Measurements from ENCODE around the gene NPBWR2. TPM values are rescaled to one million over a fixed set of nuclear protein-coding genes. Genes with fewer than 3 reads are reported as not detected.

NPBWR2 gene
- total and polyA plus RNA-seq, 2 experiments from 2014 or later = not detected

DNA sequence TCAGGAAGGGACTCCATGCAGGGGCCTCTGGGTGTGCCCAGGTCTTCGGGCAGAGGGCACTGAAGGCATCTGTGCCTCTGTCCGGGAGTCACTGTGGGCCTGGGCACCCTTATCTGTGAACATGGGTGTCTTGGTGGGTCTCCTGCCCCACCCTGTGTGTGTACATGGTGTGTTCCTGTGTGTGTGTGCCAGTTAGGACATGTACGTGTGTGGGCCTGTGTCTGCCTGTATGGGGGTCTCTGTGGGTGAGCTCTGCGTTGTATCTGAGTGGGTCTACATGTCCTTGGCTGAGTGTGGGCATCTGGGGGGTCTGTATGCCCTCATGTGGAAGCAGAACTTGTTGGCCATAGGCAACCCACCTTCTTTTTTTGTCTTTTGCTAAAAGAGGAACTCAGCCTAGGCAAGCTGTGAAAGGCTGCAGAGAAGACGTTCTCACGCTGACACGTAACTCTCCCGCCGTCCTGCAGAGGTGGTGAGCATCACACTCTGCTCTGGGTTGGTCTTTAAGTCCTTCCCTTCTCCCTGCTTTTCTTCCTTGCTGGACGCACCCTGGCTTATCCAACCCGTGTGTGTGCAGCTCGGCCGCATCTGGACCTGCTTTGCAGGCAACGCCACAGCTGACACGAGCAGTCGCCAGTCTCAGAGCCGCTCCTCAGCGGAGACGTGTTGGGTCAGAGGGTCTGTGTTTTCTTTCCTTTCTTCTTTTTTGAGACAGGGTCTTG lies 532 bp upstream of the NPBWR2 start (continued):
- no peak for TF ChIP-seq ZNF462 (CRISPR knock-in tag; IDR thresholded peaks at IDR 0.05)
- no peak for TF ChIP-seq ZNF331 (CRISPR knock-in tag; IDR thresholded peaks at IDR 0.05; ENCODE audit: low read depth)
- TF ChIP-seq, protein P1, sequence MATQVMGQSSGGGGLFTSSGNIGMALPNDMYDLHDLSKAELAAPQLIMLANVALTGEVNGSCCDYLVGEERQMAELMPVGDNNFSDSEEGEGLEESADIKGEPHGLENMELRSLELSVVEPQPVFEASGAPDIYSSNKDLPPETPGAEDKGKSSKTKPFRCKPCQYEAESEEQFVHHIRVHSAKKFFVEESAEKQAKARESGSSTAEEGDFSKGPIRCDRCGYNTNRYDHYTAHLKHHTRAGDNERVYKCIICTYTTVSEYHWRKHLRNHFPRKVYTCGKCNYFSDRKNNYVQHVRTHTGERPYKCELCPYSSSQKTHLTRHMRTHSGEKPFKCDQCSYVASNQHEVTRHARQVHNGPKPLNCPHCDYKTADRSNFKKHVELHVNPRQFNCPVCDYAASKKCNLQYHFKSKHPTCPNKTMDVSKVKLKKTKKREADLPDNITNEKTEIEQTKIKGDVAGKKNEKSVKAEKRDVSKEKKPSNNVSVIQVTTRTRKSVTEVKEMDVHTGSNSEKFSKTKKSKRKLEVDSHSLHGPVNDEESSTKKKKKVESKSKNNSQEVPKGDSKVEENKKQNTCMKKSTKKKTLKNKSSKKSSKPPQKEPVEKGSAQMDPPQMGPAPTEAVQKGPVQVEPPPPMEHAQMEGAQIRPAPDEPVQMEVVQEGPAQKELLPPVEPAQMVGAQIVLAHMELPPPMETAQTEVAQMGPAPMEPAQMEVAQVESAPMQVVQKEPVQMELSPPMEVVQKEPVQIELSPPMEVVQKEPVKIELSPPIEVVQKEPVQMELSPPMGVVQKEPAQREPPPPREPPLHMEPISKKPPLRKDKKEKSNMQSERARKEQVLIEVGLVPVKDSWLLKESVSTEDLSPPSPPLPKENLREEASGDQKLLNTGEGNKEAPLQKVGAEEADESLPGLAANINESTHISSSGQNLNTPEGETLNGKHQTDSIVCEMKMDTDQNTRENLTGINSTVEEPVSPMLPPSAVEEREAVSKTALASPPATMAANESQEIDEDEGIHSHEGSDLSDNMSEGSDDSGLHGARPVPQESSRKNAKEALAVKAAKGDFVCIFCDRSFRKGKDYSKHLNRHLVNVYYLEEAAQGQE (IDR thresholded peaks at IDR 0.05; ENCODE audit: unreplicated experiment) = no peak
- TF ChIP-seq NANOG (IDR thresholded peaks at IDR 0.05; ENCODE audit: borderline replicate concordance) = no peak

All from GM23338 (cell line).